ENCODE results near the gene SLC32A1. TPM values are rescaled to one million over a fixed set of nuclear protein-coding genes. Genes with fewer than 3 reads are reported as not detected.

Gene SLC32A1
- total and polyA plus RNA-seq, 2 donors (not counting 3 experiments of a cell fraction or from before 2014, with no cell fraction given) = 0.04 TPM; not detected in 1

DNA sequence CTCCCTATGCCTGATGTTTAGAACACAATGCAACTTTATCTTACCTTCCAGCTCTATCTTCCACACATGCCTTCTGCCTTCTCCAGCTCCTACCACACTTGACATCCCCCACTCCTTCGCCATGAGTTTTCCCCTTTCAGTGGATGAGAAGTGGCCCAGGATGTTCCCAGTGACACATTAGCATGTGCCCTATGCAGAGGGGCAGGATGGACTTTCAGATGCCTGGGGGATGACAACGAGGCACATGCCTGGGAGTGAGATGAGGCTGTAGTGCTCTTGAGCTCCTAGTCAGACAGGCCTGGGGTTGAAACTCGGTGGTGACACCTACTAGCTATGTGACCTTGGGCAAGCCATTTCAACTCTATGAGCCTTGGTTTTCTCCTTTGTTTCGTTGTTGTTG, 20.1 kb upstream of the SLC32A1 start:
- Histone ChIP-seq H3K9ac (replicated peaks; ENCODE audit: extremely low read depth, insufficient read depth, low read length) (no peak overlapping the region), H3K36me3 (ENCODE audit: control insufficient read depth in 2 of 2, extremely low read depth in 1 of 2, insufficient read depth in 2 of 2, low read length in 2 of 2) (no peaks in the 10 kb centered on the region), H3K4me3 (replicated peaks in 1 of 3; ENCODE audit: insufficient read depth in 1 of 3, low read depth in 1 of 3, low read length in 3 of 3) (no peak overlapping the region), H3K79me2 (ENCODE audit: control insufficient read depth, insufficient read depth, low read length) (no peaks in the 10 kb centered on the region), H3K27ac (ENCODE audit: insufficient read depth, low read depth, low read length) (no peak overlapping the region), H3K9me3 (replicated peaks; ENCODE audit: control insufficient read depth, insufficient read depth, low read length) (no peaks in the 10 kb centered on the region), H4K20me1 (replicated peaks; ENCODE audit: control insufficient read depth, extremely low read depth, insufficient read depth, low read length) (no peaks in the 10 kb centered on the region), H3K4me2 (ENCODE audit: insufficient read depth, low read length) (no peak overlapping the region), H3K4me1 (ENCODE audit: control insufficient read depth, extremely low read depth, insufficient read depth, low read length) (no peaks in the 10 kb centered on the region), H3K27me3 (ENCODE audit: control insufficient read depth in 2 of 2, insufficient read depth in 2 of 2, low read length in 2 of 2) (peaks cover 11 to 13% of the 10 kb centered on the region in 2 experiments), H3K9me1 (replicated peaks; ENCODE audit: control insufficient read depth, extremely low read depth, insufficient read depth, low read length) (no peaks in the 10 kb centered on the region), H2AFZ (ENCODE audit: low read depth, low read length) (no peak overlapping the region)
- TF ChIP-seq EZH2 (IDR thresholded peaks at IDR 0.05; ENCODE audit: borderline replicate concordance, low read depth, low read length, severe bottlenecking) = no peak
- TF ChIP-seq FOS (IDR thresholded peaks at IDR 0.05; ENCODE audit: borderline replicate concordance, insufficient read depth, low read length) = no peak
- TF ChIP-seq, protein P1, sequence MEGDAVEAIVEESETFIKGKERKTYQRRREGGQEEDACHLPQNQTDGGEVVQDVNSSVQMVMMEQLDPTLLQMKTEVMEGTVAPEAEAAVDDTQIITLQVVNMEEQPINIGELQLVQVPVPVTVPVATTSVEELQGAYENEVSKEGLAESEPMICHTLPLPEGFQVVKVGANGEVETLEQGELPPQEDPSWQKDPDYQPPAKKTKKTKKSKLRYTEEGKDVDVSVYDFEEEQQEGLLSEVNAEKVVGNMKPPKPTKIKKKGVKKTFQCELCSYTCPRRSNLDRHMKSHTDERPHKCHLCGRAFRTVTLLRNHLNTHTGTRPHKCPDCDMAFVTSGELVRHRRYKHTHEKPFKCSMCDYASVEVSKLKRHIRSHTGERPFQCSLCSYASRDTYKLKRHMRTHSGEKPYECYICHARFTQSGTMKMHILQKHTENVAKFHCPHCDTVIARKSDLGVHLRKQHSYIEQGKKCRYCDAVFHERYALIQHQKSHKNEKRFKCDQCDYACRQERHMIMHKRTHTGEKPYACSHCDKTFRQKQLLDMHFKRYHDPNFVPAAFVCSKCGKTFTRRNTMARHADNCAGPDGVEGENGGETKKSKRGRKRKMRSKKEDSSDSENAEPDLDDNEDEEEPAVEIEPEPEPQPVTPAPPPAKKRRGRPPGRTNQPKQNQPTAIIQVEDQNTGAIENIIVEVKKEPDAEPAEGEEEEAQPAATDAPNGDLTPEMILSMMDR (IDR thresholded peaks at IDR 0.05; ENCODE audit: extremely low read depth in 1 of 2, insufficient read depth in 1 of 2, low read depth in 1 of 2, low read length in 2 of 2) = no peak
- TF ChIP-seq POLR2A (IDR thresholded peaks at IDR 0.05; ENCODE audit: low read depth, low read length) = no peak
- TF ChIP-seq MYC (IDR thresholded peaks at IDR 0.05; ENCODE audit: low read depth, low read length) = no peak
- TF ChIP-seq MAX (IDR thresholded peaks at IDR 0.05; ENCODE audit: insufficient read depth, insufficient read length) = no peak
- TF ChIP-seq GATA2 (IDR thresholded peaks at IDR 0.05; ENCODE audit: insufficient read depth, insufficient read length, low read depth, low read length) = no peak
- TF ChIP-seq JUN (IDR thresholded peaks at IDR 0.05; ENCODE audit: borderline replicate concordance, insufficient read depth, insufficient read length, low read depth) = no peak
- no peak for TF ChIP-seq POLR2AphosphoS5 (IDR thresholded peaks at IDR 0.05; ENCODE audit: insufficient read depth, low read depth, low read length)
- dilution Hi-C loops (cut with MboI; ENCODE audit: extremely low pct_ligation_motif_present, low sequenced_read_pairs) (no loop called here), intact Hi-C loops (cut with micrococcal nuclease) (no loop called here)
- no TSS peak for BruUV-seq (replicated peaks)
- FAIRE-seq (no peak), DNase-seq (ENCODE audit: low read depth, low spot score) (no peak)
- ChIA-PET POLR2A (no interaction called here), CTCF (interaction anchor here (1.0 kb wide), 1 partner anchor 54 kb away, joined by 3 read pairs; no protein-coding TSS in a partner anchor)

Measured in endothelial cell of umbilical vein (primary cell).